HG03060 (cell line): ENCODE data around the gene ZNF18.
A peak's percentile ranks its signal among the peaks of the same experiment; 100 is the strongest.

Experiments
- ATAC-seq: cut with Tn5 transposase; IDR thresholded peaks from one replicate; pipeline ENCODE4 v1.9.1; 2021; ENCODE audit warnings: low read depth, moderate number of reproducible peaks; ENCODE audit not compliant: unreplicated experiment

ZNF18 gene, protein sequence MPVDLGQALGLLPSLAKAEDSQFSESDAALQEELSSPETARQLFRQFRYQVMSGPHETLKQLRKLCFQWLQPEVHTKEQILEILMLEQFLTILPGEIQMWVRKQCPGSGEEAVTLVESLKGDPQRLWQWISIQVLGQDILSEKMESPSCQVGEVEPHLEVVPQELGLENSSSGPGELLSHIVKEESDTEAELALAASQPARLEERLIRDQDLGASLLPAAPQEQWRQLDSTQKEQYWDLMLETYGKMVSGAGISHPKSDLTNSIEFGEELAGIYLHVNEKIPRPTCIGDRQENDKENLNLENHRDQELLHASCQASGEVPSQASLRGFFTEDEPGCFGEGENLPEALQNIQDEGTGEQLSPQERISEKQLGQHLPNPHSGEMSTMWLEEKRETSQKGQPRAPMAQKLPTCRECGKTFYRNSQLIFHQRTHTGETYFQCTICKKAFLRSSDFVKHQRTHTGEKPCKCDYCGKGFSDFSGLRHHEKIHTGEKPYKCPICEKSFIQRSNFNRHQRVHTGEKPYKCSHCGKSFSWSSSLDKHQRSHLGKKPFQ

DNA sequence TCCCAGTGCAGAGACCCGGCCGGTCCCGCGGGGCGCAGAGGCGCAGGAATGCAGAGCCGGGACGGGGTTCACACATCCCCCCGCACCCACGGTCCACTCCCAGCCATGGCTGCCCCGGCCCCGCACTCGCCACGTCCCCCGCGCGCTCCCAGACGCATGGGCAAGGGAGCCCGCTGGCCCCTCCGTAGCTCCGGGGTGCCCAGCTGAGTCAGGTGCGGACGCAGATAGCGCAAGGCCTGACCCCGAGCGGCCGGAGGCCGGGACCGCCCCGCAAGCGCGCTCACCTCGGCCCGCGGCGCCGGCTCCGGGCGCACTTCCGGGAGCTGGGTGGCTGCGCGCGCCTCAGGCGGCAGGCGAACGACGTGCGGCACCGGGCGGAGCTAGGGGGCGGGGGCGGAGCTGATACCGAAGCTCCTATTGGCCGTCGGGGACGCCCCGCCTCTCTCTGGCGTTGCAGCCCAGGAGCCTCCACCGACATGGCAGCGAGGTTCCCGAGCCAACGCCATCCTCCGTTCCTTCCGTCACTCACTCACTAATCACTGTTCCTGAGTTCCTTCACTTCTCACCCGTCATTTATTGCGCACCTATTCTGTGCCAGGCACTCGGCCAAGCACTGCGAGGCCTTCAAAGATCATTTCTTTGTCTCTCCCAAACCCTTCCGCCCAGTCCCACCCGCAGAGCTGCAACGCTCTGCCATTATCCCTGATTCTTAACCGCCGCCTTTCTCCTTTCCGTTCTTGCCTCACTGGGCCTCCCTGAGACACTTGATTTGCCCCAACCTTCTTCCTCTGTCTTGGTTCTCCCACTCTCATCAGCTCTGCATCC is at the start of gene ZNF18:
TSS of gene ZNF18 (minus strand) at position 329 of the 825 bp plus-strand sequence. CDS start 4,646 bp downstream, outside the sequence.
- ATAC-seq = peak; percentile 92

DNA sequence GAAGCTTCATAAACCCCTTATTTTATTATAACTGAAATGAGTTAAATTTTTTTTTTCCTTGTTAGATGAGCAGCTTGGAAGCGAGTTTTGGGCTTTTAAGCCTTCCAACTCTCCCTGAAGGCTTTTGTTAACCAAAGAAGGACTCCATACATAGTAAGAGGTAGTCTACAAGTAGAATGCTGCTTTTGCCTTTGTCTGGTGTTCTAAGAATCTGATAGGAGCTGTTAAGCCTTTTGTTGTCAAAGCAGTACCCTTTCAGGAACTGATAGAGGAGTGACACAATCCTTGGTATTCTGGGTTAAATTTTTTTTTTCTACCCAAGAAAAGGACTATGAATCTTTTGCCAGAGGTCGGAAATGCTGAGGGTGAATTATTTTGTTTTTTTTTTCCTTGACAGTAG is 49.5 kb upstream of the ZNF18 start:
- no peak for ATAC-seq

DNA sequence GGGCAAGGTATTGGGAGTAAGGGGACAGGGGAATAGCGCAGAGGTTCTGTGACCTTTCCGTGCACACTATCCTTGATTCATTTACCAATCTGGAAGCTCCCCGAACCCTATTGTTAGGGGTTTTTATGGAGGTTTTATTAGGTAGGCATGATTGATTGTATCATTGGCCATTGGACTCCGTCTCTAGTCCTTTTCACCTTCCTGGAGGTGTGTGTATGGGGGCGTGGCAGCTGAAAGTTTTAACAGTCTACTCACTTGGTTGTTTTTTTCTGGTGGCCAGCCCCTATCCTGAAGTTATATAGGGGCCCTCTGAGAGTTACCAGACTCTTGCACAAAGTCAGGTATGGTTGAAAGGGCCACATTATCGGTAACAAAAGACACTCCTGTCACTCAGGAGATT is 46.4 kb upstream of the ZNF18 start:
- ATAC-seq = no peak

DNA sequence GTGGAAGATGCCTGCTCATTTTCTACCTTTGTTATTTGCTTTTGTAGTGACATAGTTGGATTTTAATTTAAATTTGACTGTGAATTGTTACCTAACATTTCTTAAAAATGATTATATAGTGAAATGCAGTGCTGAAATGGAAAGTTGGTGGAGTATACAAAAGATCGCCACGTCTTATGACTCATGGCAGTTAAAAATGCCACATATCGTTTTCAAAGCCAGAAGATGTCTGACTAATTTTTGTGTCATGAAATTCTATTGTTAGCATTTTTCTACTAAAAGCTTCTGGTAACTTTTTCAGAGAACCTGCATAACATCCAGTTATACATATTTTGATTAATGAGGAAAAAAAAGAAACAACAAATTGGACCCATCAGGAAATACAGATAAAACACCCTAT is 44.0 kb upstream of the ZNF18 start:
- ATAC-seq = no peak

- ATAC-seq = no peak
Observed at GRCh38 chr17:12040478-12040877, 43.2 kb upstream of the ZNF18 start.

DNA sequence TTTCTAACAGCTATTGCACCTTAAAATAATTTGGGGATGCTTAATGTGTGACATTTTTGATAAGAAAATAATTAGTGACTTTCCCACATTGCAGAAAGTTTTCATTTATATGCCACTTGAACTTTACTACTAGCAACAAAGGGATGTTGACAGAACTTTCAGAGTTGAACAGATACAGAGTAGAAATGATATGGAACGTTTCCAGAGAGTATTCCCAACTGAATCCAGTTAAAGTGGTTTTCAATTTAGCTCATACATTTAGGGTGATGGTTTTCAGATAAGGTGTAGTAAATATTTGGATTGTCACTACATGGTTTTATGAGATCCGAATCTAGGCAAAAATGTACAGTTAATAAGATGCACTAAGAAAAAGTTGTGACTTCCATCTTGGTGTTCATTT is 40.7 kb upstream of the ZNF18 start:
- no peak for ATAC-seq

GRCh38 chr17:12035673-12036072 is 38.4 kb upstream of the ZNF18 start:
- ATAC-seq = no peak

- ATAC-seq = no peak
Observed at GRCh38 chr17:12034538-12034937, 37.3 kb upstream of the ZNF18 start.

DNA sequence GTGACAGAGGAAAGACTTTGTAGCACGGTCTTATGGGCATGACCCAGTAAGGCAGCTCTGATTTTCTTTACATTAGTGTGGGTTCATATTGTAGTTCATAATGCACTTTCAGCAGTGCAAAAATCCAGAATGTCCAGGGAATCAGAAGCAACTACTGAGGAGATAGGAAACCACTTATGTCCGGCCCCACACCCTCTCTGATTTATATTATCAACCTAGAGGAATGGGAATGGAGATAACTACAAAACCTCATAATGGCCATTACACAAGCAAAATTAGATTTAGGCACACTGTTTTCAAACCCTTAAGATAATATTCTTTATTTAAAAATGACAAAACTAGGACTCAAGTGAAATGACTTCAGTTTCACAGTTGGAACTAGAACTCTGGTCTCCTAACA is 31.3 kb upstream of the ZNF18 start:
- ATAC-seq = no peak

GRCh38 chr17:12027658-12028057 is 30.4 kb upstream of the ZNF18 start:
- ATAC-seq = no peak

DNA sequence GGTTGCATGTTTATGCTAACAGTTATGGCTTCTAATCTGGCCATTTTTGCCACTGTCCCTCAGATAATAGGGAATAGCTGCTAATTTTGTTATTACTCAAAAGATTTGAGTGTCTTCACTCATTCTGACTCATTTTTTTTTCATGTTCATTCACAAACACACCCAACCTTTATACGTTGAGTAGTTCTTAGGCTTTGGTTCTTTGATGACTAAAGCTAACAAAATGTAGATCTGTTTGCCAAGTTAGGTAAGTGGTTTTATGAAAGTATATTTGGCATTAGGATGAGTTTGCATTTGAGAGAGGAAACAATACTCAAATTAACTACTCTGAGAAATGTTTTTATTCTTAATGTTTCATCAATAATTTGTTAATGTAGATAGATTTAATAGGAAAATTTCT is 27.1 kb upstream of the ZNF18 start:
- ATAC-seq = no peak

DNA sequence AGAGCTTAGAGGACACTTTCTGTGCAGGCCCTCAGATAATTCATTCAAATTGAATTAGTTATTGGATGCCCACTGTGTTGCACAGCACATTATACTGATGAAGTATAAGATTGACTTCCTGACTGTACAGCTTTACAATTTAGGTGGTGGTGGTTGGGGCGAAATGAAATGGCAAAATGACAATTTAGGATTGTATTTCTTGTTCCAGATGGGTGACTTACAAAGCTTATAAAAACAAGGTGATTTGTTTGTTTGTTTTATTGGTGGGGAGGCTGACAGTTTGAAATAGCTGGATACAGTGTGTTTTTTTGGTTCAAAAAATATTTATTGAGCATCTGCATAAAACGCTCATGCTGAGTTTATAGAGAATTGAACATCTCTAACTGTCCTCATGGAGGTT is 25.0 kb upstream of the ZNF18 start:
- ATAC-seq = no peak

- ATAC-seq = no peak
Observed at GRCh38 chr17:12021623-12022140, 24.4 kb upstream of the ZNF18 start.

- ATAC-seq = peak; percentile 67
Observed at GRCh38 chr17:12020642-12021622, 23.7 kb upstream of the ZNF18 start, which contains the start of gene MAP2K4. TSS of gene MAP2K4 (plus strand) at chr17:12020877. CDS start at chr17:12020887, 10 bp downstream.

GRCh38 chr17:12007466-12007865 is 10.2 kb upstream of the ZNF18 start:
- ATAC-seq = no peak

DNA sequence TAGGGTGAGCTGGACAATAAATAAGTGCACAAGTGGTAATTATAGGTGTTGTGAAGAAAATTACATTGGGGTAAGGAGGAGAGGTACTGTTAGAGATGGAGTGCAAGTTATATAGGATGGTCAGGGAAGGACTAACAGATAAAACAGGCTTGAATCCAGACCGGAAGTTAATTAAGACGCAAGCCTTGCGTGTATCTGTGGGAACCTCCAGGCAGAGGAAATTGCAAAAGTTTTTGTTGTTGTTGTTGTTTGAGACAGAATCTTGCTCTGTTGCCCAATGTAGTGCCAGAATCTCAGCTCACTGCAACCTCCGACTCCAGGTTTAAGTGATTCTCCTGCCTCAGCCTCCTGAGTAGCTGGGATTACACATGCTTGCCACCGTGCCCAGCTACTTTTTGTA is 2.4 kb upstream of the ZNF18 start:
- ATAC-seq = no peak

DNA sequence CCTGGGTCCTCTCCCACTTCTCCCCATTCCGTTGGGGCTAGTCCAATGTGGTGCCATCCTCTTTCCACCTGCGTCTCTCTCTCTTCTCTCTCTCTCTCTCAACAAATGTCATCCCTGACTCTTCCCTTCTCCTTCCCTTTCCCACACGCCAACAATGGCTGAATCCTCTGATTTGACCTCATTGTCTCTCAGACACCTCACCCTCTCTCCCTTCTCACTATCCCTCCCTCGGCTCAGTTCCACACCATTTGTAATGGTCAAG is 628 bp upstream of the ZNF18 start:
- ATAC-seq = no peak

DNA sequence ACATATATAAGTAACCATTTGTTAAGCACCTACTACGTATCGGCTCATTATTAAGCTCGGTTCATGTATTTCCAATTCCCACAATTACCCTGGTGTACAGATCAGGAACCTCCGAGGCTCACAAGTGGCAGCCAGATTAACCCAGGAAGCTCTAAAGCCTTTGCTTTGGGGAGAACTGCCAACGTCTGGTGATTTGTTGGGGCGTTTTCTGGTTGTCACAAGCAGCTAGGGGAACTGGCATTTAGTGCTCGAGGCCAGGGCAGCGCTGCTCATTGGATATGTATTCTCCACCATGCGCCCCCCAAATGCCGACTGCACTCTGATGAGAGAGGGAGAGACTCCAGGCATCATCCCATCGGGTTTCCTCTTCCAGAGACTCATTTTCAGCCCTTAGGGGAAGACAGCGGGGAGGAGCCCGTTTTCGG is 541 bp downstream of the ZNF18 start:
- peak; percentile 33 for ATAC-seq

DNA sequence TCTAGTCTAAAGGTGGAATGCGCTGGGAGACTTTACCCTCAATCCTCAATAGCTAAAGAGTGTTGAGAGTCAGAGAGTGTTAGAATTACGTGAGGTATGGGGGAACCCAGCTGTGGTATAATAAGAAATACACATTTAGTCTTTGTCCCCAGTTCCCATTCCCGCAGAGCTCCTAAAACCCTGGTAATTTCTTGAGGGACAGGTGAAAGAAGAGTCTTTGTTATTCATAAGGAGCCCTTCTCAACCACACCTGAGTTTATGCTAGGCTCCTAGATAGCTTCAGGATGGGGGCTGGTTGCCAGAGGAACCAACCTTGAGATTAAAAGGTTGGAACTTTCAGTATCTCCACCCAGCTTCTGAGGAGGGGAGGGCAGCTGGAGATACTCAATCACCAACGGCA is 5.8 kb downstream of the ZNF18 start:
- no peak for ATAC-seq

DNA sequence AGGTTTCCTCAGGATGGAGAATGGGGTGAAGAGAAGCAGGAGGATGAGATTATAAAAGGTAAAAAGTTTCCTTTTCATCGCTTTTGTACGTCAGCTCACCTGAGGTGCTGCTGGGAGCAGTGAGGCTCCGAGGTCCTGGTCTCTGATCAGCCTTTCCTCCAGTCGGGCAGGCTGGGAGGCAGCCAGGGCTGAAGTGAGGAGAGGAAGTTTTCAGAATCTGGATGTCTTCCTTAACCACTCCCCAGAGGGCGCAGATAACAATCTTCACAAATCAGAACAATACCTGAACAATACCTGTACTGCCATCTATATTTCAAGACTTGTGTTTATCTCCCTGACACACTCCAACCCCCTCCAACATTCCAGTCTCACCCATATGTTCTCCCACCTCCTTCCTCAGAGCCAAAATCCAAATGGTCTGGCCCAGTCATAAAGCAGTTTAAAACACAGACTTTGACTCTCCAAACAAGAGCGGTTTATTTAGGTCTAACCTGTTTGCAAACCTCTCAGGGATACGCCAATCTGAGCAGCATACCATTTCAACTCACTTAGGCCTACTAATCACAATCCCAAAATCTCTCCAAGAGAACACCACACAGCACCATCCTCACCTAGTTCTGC is 6.8 kb downstream of the ZNF18 start:
- no peak for ATAC-seq
